ES-I3 (cell line): Measurements from ENCODE around the gene MACIR.

Source experiments
- H3K36me3 ChIP-seq: 2 replicates; pipeline ENCODE4 v1.6.1; 2013; ENCODE audit warnings: mild to moderate bottlenecking, low read length, control low read depth, moderate library complexity; ENCODE audit not compliant: insufficient read depth
- H3K4me1 ChIP-seq: 2 replicates; pipeline ENCODE4 v1.6.1; 2013; ENCODE audit warnings: mild to moderate bottlenecking, control low read depth, low read length; ENCODE audit not compliant: insufficient read depth
- H3K9ac ChIP-seq: 2 replicates; pipeline ENCODE4 v1.6.1; 2013; ENCODE audit warnings: low read depth, mild to moderate bottlenecking, low read length, moderate library complexity
- H3K9me3 ChIP-seq: 2 replicates; pipeline ENCODE4 v1.6.1; 2013; ENCODE audit warnings: mild to moderate bottlenecking, low read length, moderate library complexity; ENCODE audit not compliant: control insufficient read depth, insufficient read depth

The MACIR gene

DNA sequence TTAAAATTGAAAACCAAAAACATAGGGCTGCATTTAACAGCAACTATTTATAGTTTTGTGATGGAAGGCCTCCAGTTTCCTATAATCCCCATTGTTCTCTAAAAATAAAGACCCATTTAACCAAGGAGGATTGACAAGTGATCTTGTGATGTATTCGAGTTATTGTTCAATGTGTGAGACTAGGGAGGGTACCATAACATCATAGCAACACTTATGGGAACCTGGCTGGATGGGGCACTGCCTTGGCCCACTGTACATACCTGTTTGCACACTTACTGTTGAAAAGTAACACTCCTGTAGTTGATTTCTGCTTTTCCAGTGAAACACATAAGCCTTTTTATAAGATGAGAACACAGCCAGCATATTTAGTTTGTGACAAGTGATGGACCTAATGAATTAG lies 32.3 kb downstream of the MACIR start:
- Histone ChIP-seq H3K9ac (no peak overlapping the region), H3K4me1 (no peaks in the 10 kb centered on the region), H3K9me3 (no peaks in the 10 kb centered on the region)

DNA sequence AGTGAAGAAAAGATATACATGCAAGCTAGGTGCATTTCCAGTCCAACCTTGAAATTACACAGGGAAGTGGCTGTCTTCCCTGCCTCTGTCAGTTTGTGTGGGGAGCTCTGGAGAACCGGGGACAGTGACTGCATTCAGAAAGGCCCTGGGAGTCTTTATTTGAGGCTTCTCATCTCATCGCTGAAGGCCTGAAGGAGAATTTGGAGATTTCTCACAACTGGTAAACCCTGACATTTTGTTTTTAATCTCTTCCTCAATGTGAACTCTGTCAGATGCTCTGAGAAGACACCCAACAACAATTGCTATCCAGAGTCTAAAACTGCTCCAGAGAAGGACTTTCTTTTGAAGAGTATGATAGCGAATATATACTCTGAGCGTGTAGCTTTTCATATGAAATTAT lies 33.0 kb downstream of the MACIR start:
- H3K4me1 ChIP-seq = no peaks in the 10 kb centered on the region
- no peak overlapping the region for H3K9ac ChIP-seq
- no peaks in the 10 kb centered on the region for H3K36me3 ChIP-seq
- H3K9me3 ChIP-seq = no peaks in the 10 kb centered on the region

More for the DNA sequence above, 32.3 kb downstream of the MACIR start:
- no peaks in the 10 kb centered on the region for H3K36me3 ChIP-seq

DNA sequence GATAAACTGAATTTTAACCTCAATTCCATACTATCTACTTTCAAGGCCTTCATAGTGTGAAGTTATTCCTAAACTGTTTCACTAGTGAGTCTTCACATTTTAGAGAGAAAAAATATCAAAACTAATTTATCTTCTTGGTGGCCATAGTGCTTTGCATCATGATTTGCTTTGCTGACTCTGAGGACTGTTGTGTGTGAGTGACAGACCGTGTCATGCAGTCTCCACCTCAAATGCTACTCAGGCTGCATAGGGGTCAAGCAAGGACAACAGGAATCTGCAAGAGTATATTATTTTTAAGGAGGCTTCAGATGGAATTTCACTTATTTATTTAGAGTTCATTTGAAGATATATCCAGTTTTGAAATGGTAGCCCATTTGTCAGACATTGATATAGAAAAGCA lies 34.5 kb downstream of the MACIR start:
- no peaks in the 10 kb centered on the region for H3K4me1 ChIP-seq
- H3K36me3 ChIP-seq = no peaks in the 10 kb centered on the region
- H3K9ac ChIP-seq = no peak overlapping the region
- H3K9me3 ChIP-seq = no peaks in the 10 kb centered on the region

DNA sequence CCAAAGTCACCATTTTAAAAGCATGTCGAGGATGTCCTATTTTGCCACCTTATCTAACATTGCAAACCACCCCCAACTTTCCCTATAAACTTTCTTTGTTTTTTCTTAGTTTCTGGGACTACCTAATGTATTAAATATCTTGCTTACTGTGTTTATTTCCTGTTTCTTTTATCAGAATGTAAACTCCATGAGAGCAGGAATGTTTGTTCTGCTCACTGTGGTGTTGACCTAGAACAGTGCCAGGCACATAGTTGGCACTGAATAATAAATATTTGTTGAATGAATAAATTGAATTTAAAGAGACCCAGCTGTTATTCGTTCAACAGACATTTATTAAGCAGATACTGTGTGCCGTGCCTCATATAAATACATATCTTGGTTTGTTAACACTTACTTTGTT lies 35.2 kb downstream of the MACIR start:
- Histone ChIP-seq H3K36me3 (no peaks in the 10 kb centered on the region), H3K9me3 (no peaks in the 10 kb centered on the region)

DNA sequence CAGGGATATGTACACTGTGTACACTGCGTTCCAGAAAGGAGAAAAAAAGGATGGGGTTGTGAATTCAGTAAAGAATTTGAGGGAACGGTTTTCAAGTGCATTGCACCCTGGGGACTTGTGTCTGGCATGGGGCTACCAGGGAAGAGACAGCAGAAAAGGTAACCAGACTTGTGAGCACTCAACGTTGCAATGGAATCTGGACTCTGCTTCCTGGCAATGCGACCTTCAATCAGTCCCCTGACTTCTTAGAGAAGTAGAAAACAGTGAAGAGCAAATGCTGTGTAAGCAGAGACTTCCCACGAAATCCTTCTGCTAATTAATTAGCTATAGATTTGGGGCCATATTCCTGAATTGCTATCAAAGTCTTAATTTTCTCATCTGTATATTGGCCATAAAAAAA lies 36.3 kb downstream of the MACIR start:
- H3K4me1 ChIP-seq = peaks cover 4% of the 10 kb centered on the region; the same call in 1 of the 2 replicates
- no peaks in the 10 kb centered on the region for H3K9me3 ChIP-seq
- no peaks in the 10 kb centered on the region for H3K36me3 ChIP-seq
- H3K9ac ChIP-seq = no peak overlapping the region

More for the DNA sequence above, 35.2 kb downstream of the MACIR start:
- Histone ChIP-seq H3K4me1 (peaks cover under 1% of the 10 kb centered on the region; the same call in 1 of the 2 replicates), H3K9ac (no peak overlapping the region)

DNA sequence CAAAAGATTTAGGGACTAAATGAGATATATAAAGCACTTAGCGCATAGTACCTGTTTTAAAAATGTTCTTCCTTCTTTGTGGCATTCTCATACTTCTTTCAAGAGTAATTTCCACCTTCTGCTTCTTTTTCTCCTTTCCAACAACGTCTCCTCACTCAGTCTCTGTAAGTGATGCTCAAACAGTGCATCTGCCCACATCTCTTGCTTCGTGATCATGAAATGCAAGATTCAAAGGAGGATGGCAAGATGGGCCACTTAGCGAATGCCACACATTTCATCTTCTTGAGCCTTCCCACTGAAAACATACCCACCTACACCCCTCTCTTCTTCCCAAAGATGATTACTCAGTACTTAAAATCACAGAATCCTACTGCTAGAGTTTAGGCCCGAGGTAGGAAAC lies 36.9 kb downstream of the MACIR start:
- peaks cover 4% of the 10 kb centered on the region; the same call in 1 of the 2 replicates for H3K4me1 ChIP-seq
- H3K36me3 ChIP-seq = no peaks in the 10 kb centered on the region
- no peaks in the 10 kb centered on the region for H3K9me3 ChIP-seq
- H3K9ac ChIP-seq = no peak overlapping the region

DNA sequence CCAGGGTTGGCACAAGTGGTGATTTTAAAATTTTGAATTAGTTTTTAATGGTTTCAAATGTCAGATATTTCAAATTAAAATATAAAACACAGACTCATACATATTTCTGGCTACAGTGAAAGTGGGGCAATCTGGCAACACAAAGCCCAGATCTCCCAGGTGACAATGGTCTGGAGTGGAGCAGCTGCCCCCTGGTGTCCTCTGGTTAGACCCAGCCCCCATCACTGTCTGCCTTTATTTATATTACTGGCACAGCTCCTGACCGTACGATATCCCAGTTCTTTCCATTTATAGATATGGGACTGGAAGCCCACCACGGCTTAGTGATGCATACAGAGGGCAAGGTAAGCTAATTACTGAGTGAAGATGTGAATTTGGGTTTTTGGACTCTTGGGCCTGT lies 37.3 kb downstream of the MACIR start:
- peaks cover 4% of the 10 kb centered on the region; the same call in 1 of the 2 replicates for H3K4me1 ChIP-seq
- H3K36me3 ChIP-seq = no peaks in the 10 kb centered on the region
- no peak overlapping the region for H3K9ac ChIP-seq
- H3K9me3 ChIP-seq = no peaks in the 10 kb centered on the region

DNA sequence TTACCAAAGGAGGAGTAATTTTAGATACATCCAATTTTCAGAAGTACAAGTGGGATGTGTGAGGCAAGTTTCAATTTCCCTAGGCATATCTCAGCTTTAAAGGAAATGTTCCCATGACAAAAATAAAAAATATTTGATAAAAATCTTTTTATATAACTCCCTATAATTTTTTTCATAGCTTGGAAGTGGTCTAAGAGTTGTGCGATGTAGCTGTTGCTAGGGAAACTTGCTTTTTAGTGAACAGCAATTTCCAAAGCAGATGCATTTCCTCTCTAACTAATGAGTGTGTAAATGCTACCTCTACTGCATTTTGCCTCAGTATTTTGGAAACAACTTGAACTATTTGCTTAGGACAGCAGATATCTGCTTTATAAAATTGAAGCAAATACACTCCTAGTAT lies 39.6 kb downstream of the MACIR start:
- Histone ChIP-seq H3K4me1 (peaks cover 4% of the 10 kb centered on the region; the same call in 1 of the 2 replicates), H3K9ac (no peak overlapping the region), H3K36me3 (no peaks in the 10 kb centered on the region), H3K9me3 (no peaks in the 10 kb centered on the region)

DNA sequence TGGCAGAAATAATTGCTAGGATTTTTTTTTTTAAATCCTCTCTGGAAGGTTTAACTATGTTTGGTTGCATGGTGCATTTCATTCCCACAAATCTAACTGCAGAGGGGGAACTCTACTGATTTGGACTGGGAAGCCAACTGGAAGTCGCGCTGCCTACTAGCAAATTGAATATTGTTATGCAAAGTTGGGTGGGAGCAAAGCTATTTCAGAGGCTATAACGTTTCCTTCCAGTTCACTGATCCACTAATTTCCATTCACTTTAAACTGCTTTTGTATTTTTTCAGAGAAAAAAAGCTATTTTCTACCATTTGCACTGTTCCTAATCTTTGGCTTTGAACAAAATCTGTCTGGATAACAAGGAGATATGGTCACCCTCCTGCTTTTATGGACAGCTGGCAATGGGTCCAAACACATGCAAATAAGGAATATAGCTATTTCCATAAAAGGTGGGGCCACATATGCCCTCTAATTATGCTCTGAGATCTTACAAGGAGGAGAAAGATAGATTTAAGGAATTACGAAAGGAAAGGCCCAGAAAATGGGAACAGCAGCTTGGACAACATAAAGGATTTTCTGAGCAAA lies 40.1 kb downstream of the MACIR start:
- Histone ChIP-seq H3K9me3 (no peaks in the 10 kb centered on the region), H3K9ac (no peak overlapping the region), H3K36me3 (no peaks in the 10 kb centered on the region), H3K4me1 (peaks cover 4% of the 10 kb centered on the region; the same call in 1 of the 2 replicates)

DNA sequence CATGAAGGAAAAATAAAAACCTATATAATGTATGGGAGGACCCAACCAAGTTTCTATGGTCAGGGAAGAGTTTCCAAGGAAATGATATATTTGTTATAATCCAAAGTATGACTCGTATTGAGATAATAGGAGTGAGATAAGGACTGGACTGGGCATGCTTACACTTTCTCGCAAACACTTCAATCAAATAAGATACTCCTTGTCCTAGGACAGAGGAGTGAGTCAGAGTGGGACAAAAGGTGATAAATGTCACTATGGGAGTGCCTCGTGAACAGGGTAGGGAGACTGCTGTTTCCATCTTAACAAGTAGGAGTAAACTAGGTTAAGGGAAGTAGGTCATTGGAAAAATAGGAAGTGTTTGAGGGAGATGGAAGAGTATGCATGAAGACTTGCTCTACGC lies 47.2 kb downstream of the MACIR start:
- no peaks in the 10 kb centered on the region for H3K9me3 ChIP-seq
- H3K36me3 ChIP-seq = no peaks in the 10 kb centered on the region
- no peaks in the 10 kb centered on the region for H3K4me1 ChIP-seq
- no peak overlapping the region for H3K9ac ChIP-seq

DNA sequence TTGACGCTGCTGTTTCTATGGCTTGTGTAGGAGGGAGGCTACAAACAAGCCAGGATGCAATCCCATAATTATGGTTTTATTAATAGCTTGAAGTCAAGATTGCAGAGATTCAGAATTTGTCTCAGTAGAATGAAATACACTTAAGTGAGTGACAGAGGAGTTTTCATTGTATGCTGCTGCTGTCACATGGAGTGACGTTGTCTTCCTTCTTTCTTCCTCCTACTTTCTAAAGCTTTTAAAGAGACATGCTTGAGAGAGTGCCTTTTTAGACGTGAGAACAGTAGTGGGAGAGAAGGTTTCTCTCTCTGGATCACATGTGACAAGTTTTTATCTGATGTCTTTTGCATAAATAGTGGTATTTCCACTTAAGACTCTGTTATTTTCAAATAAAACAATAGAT lies 48.9 kb downstream of the MACIR start:
- no peaks in the 10 kb centered on the region for H3K9me3 ChIP-seq

DNA sequence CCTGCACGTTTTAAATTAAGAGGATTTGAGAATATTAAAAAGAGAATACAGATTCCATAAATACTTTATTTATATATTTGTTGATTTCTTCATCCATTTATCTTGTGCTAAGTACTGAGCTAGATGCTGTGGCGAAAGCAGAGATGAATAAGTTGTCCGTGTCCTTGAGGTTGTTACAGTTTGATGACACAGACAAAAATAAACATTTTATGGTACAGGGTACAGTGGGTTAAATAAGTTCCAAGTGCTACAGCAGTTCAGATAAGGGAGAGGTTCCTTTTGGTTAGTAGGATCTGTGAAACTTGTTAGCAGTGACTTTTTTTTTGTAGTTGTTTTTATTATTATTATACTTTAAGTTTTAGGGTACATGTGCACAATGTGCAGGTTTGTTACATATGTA lies 50.2 kb downstream of the MACIR start:
- Histone ChIP-seq H3K9ac (no peak overlapping the region), H3K9me3 (no peaks in the 10 kb centered on the region), H3K36me3 (no peaks in the 10 kb centered on the region), H3K4me1 (no peaks in the 10 kb centered on the region)

More for the DNA sequence above, 48.9 kb downstream of the MACIR start:
- Histone ChIP-seq H3K4me1 (no peaks in the 10 kb centered on the region), H3K36me3 (no peaks in the 10 kb centered on the region), H3K9ac (no peak overlapping the region)

DNA sequence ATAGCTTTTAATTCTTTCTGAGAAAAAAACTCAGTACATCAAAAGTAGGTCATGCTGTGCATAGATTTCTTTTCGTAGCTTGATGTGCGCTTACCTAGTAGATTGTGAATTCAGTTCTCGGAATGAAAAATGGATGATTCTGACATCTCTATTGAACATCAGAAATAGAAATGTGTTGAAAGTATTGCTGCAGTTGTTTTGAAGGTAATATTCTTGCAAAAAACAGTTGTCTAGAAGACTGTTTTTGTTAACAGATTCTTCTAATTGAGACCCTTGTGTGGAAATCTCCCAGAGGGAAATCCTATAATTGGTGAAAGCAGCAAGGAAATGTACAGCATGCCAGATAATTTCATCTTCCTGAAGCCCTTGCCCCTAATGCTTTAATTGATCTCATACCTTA lies 54.5 kb downstream of the MACIR start:
- Histone ChIP-seq H3K36me3 (no peaks in the 10 kb centered on the region), H3K4me1 (no peaks in the 10 kb centered on the region), H3K9me3 (no peaks in the 10 kb centered on the region), H3K9ac (no peak overlapping the region)

DNA sequence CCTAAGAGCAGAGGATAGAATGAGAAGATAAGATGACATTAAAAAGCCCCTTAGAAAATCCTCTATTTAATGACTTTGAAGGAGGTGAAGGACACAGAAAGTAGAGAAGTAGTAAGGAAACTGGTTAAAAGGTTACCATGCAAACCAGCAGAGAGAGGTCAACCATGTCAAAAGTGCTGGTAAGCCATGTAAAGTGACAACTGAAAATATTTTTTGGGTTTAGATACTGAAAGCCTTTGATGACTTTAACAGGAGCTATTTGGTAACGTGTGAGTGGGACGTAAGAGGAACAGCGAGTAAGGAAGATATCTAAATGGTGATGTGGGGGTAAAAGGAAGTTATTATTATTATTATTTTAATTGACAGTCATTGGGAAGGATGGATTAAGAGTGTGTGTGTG lies 56.9 kb downstream of the MACIR start:
- no peaks in the 10 kb centered on the region for H3K9me3 ChIP-seq
- H3K9ac ChIP-seq = no peak overlapping the region
- no peaks in the 10 kb centered on the region for H3K36me3 ChIP-seq
- no peaks in the 10 kb centered on the region for H3K4me1 ChIP-seq

DNA sequence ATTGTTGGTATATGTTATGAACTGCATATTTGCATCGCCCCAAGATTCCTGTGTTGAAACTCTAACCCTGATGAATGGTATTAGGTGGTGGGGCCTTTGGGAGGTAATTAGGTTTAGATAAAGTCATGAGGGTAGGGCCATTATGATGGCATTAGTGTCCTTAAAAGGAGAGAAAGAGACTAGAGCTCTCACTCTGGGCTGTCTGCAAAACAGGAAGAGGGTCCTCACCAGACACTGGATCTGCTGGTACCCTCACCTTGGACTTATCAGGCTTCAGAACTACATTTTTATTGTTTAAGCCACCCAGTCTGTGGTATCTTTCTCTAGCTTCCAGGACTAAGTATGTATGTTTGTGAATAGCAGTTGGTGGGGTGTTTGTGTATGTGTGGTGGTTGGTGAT lies 68.9 kb downstream of the MACIR start:
- Histone ChIP-seq H3K36me3 (no peaks in the 10 kb centered on the region), H3K9ac (no peak overlapping the region), H3K4me1 (no peaks in the 10 kb centered on the region), H3K9me3 (no peaks in the 10 kb centered on the region)

DNA sequence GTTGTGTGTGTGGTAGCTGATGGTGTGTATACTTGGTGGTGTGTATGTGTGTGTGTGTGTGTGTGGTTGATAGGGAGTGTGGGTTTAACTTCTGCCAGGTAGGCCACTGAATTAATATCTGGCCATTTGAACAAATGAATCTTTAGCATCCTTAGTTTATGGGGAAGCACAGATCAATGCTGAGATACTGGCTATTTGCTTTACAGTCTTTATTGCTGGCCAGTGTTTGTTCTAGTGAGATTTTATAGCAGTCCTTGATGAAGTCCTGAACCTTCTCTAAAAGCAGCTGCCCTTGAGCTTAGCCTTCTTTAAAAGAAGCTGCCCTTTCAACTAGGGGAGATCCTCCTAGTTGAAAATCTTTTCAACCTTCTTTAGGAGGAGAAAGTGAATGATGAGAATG lies 69.3 kb downstream of the MACIR start:
- no peak overlapping the region for H3K9ac ChIP-seq
- H3K4me1 ChIP-seq = no peaks in the 10 kb centered on the region
- H3K36me3 ChIP-seq = no peaks in the 10 kb centered on the region
- no peaks in the 10 kb centered on the region for H3K9me3 ChIP-seq
